Measurements from ENCODE around the gene SLC39A13. TPM values are rescaled to one million over a fixed set of nuclear protein-coding genes. Genes with fewer than 3 reads are reported as not detected.

Gene SLC39A13
- total RNA-seq, 2 experiments from 2014 or later, result 36.6 to 39.2 TPM

- Mint-ChIP-seq H3K4me1 (ENCODE audit: low read depth) (peaks cover 26% of the 10 kb centered on the region), H3K9me3 (no peaks in the 10 kb centered on the region), H3K27me3 (no peaks in the 10 kb centered on the region), H3K27ac (peak overlapping the region; percentile 78), H3K4me3 (peak overlapping the region; percentile 90), H3K36me3 (ENCODE audit: low read depth) (no peaks in the 10 kb centered on the region)
- ATAC-seq (ENCODE audit: poor library complexity) (peak; percentile 9), DNase-seq (no peak)
- Histone ChIP-seq H3K4me3 (ENCODE audit: low read length) (peak overlapping the region; percentile 71), H3K9me3 (ENCODE audit: control insufficient read depth in 1 of 2, insufficient read depth in 1 of 2, low read length in 2 of 2) (no peaks in the 10 kb centered on the region), H3K4me1 (ENCODE audit: insufficient read depth, low read length) (peaks cover 27% of the 10 kb centered on the region), H3K27ac (ENCODE audit: low read depth in 1 of 2, low read length in 2 of 2) (peak overlapping the region in 1 of 2 donors; percentile 67), H3K36me3 (ENCODE audit: insufficient read depth, low read length) (no peaks in the 10 kb centered on the region), H3K27me3 (ENCODE audit: control insufficient read depth in 1 of 2, insufficient read depth in 2 of 2, low read length in 2 of 2) (no peaks in the 10 kb centered on the region)
- TF ChIP-seq, protein P1, sequence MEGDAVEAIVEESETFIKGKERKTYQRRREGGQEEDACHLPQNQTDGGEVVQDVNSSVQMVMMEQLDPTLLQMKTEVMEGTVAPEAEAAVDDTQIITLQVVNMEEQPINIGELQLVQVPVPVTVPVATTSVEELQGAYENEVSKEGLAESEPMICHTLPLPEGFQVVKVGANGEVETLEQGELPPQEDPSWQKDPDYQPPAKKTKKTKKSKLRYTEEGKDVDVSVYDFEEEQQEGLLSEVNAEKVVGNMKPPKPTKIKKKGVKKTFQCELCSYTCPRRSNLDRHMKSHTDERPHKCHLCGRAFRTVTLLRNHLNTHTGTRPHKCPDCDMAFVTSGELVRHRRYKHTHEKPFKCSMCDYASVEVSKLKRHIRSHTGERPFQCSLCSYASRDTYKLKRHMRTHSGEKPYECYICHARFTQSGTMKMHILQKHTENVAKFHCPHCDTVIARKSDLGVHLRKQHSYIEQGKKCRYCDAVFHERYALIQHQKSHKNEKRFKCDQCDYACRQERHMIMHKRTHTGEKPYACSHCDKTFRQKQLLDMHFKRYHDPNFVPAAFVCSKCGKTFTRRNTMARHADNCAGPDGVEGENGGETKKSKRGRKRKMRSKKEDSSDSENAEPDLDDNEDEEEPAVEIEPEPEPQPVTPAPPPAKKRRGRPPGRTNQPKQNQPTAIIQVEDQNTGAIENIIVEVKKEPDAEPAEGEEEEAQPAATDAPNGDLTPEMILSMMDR (IDR thresholded peaks at IDR 0.05), result no peak
- CTCF ChIA-PET, result interaction anchor here (0.6 to 2.0 kb wide), 2 partner anchors 8 to 27 kb away, joined by 3 to 9 read pairs; partner anchors contain the start of gene SLC39A13
- POLR2A ChIA-PET, result interaction anchor here (0.8 to 1.7 kb wide), 3 partner anchors 8 to 27 kb away, joined by 3 to 12 read pairs (median 10); partner anchors contain the start of genes PSMC3 and SLC39A13
- intact Hi-C loops (cut with DNase I, micrococcal nuclease), result loop anchor here in 1 of 2 experiments (10.0 kb wide), 2 partner anchors 364 to 466 kb away; partner anchors contain the start of genes CSTPP1 and FNBP4
Measured at GRCh38 chr11:47400768-47401279, 7.6 kb upstream of the SLC39A13 start.

- peaks cover 35% of the 10 kb centered on the region for H3K4me1 ChIP-seq (ENCODE audit: insufficient read depth, low read length)
- TF ChIP-seq, protein P1 (IDR thresholded peaks at IDR 0.05), result no peak
- no peak overlapping the region for H3K4me3 ChIP-seq (ENCODE audit: low read length)
- H3K36me3 ChIP-seq (ENCODE audit: insufficient read depth, low read length), result no peaks in the 10 kb centered on the region
- no peaks in the 10 kb centered on the region for H3K27me3 ChIP-seq (ENCODE audit: control insufficient read depth in 1 of 2, insufficient read depth in 2 of 2, low read length in 2 of 2)
- H3K4me1 Mint-ChIP-seq (ENCODE audit: low read depth), result peaks cover 31% of the 10 kb centered on the region
- POLR2A ChIA-PET, result interaction anchor here (1.6 kb wide), 1 partner anchor 8 kb away, joined by 8 read pairs; no protein-coding TSS in a partner anchor
- no peak overlapping the region for H3K27ac Mint-ChIP-seq
- H3K4me3 Mint-ChIP-seq, result no peak overlapping the region
- intact Hi-C loops (cut with DNase I, micrococcal nuclease), result loop anchor here in 1 of 2 experiments (10.0 kb wide), 2 partner anchors 362 to 468 kb away; partner anchors contain the start of genes CSTPP1 and FNBP4
- ATAC-seq (ENCODE audit: poor library complexity), result no peak
- no peaks in the 10 kb centered on the region for H3K9me3 ChIP-seq (ENCODE audit: control insufficient read depth in 1 of 2, insufficient read depth in 1 of 2, low read length in 2 of 2)
- no peaks in the 10 kb centered on the region for H3K27me3 Mint-ChIP-seq
- no peak overlapping the region for H3K27ac ChIP-seq (ENCODE audit: low read depth in 1 of 2, low read length in 2 of 2)
- H3K36me3 Mint-ChIP-seq (ENCODE audit: low read depth), result peaks cover 5% of the 10 kb centered on the region
- no peak for DNase-seq
- CTCF ChIA-PET, result interaction anchor here (1.7 to 2.2 kb wide), 2 partner anchors 29 to 31 kb away, joined by 4 to 10 read pairs; no protein-coding TSS in a partner anchor
- H3K9me3 Mint-ChIP-seq, result no peaks in the 10 kb centered on the region
Measured at GRCh38 chr11:47403135-47403534, 5.3 kb upstream of the SLC39A13 start.

GRCh38 chr11:47403571-47403970 lies 4.8 kb upstream of the SLC39A13 start:
- no peaks in the 10 kb centered on the region for H3K27me3 ChIP-seq (ENCODE audit: control insufficient read depth in 1 of 2, insufficient read depth in 2 of 2, low read length in 2 of 2)
- no peaks in the 10 kb centered on the region for H3K9me3 Mint-ChIP-seq
- H3K4me1 ChIP-seq (ENCODE audit: insufficient read depth, low read length), result peaks cover 35% of the 10 kb centered on the region
- ATAC-seq (ENCODE audit: poor library complexity), result no peak
- POLR2A ChIA-PET, result interaction anchor here (1.6 kb wide), 1 partner anchor 9 kb away, joined by 8 read pairs; no protein-coding TSS in a partner anchor
- H3K27ac ChIP-seq (ENCODE audit: low read depth in 1 of 2, low read length in 2 of 2), result no peak overlapping the region
- H3K9me3 ChIP-seq (ENCODE audit: control insufficient read depth in 1 of 2, insufficient read depth in 1 of 2, low read length in 2 of 2), result no peaks in the 10 kb centered on the region
- H3K36me3 Mint-ChIP-seq (ENCODE audit: low read depth), result peaks cover 5% of the 10 kb centered on the region
- H3K27me3 Mint-ChIP-seq, result no peaks in the 10 kb centered on the region
- no peak overlapping the region for H3K4me3 ChIP-seq (ENCODE audit: low read length)
- DNase-seq, result no peak
- H3K4me3 Mint-ChIP-seq, result no peak overlapping the region
- TF ChIP-seq, protein P1 (IDR thresholded peaks at IDR 0.05), result no peak
- intact Hi-C loops (cut with DNase I, micrococcal nuclease), result loop anchor here in 1 of 2 experiments (10.0 kb wide), 2 partner anchors 361 to 469 kb away; partner anchors contain the start of genes CSTPP1 and FNBP4
- CTCF ChIA-PET, result interaction anchor here (1.7 to 2.2 kb wide), 2 partner anchors 29 to 31 kb away, joined by 4 to 10 read pairs; no protein-coding TSS in a partner anchor
- H3K27ac Mint-ChIP-seq, result no peak overlapping the region
- H3K4me1 Mint-ChIP-seq (ENCODE audit: low read depth), result peaks cover 27% of the 10 kb centered on the region
- no peaks in the 10 kb centered on the region for H3K36me3 ChIP-seq (ENCODE audit: insufficient read depth, low read length)

All from CD4-positive, alpha-beta T cell (primary cell).